Measurements from ENCODE around the gene FAM210B.

FAM210B gene

DNA sequence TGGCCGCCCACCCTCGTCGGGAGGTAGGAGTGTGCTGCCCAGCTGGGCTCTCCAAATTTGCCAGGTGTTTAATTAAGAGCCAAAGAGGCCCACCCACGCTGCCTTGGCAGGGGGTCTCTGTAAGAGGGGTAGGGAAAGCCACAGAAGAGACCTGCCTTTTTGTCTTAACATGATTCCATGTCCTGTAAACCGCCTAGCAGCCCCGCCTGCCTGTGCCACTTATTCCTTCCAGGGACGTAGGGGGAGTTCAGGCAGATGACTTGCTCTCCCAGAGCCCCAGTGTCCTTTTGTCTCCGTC, 2.1 kb downstream of the FAM210B start:
- no peak for TF ChIP-seq CTCF (IDR thresholded peaks at IDR 0.05; ENCODE audit: low read depth, low read length)
- H3K4me3 ChIP-seq (ENCODE audit: low read depth, low read length), result no peak overlapping the region

DNA sequence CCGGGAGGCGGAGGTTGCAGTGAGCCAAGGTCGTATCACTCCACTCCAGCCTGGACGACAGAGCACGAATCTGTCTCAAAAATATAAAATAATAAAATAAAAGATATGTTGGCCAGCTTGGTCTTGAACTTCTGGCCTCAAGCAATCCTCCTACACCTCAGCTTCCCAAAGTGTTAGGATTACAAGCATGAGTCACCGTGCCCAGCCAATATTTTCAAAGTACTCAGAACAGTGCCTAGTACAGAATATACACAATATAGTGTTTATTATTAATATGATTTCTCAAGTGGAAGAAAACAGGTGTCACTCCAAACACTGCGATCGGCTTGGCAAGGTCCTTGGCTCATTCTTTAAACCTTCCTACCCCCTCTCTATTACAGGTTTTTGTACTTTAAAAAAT, 3.1 kb downstream of the FAM210B start:
- H3K4me3 ChIP-seq (ENCODE audit: low read depth, low read length), result no peak overlapping the region
- TF ChIP-seq CTCF (IDR thresholded peaks at IDR 0.05; ENCODE audit: low read depth, low read length), result no peak

DNA sequence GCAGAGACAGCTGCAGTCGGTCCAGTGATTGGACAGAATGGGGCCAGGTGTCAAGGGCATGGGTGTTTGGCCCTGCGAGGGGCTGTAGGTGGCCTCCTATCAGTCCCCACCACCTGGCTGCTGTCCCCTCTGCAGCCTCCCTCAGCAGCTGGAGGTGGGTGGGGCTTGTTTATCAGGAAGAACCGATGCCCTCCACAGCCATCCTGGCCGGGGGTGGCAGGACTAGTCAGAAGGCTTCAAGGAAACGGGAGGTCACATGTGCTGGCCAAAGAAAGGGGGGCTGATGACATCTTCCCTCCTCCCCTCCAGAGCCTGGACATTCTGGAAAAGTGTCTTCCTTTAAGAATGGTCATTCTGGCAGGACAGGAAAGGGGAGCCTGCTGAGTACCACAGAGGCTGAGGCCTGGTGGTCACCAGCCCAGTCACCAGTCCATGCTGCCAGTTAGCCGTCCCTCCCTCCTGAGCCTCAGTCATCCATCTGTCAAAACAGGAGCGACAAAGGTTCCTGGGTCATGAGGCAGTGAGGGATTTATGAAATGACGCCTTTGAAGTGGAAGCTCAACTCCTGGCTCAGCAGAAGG, 4.1 kb downstream of the FAM210B start:
- no peak for TF ChIP-seq CTCF (IDR thresholded peaks at IDR 0.05; ENCODE audit: low read depth, low read length)
- no peak overlapping the region for H3K4me3 ChIP-seq (ENCODE audit: low read depth, low read length)

- H3K4me3 ChIP-seq (ENCODE audit: low read depth, low read length), result no peak overlapping the region
- TF ChIP-seq CTCF (IDR thresholded peaks at IDR 0.05; ENCODE audit: low read depth, low read length), result no peak
Measured at GRCh38 chr20:56363491-56363890, 4.7 kb downstream of the FAM210B start.

DNA sequence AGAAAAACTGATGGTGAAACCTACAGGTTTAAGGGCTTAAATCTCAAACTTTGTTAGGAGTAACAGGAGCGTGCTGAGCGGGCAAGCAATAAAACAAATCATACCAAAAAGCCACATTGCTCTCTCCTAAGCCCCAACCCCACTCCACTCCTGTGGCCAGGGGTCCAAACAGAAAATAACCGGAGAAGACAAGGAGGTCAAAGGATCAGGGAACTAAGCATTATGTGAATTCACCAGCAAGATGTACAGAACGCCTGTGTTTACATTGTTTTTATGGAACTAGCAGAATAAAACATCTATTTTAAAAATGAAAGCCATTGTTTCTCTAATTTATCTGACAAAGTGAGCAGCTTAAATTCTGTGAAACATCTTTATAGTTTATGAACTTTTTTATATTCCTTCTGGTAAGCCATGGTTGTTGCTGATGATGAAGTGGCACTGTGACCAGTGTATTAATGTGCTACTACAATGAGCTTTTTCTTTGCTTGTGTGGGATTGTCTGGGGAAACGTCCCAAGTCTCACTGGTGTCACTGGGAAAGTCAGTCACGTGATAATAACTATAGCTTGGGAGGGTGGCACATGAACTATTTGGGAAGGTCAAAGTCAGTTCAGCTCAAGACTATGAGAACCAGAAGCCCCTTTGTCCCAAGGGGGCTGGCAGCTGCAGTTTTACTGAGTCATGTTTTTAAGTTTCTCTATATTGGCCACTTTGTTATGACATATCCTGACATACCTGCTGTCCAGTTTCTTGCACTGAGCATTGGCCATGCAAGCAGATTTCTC, 9.8 kb downstream of the FAM210B start:
- H3K4me3 ChIP-seq (ENCODE audit: low read depth, low read length), result no peak overlapping the region
- TF ChIP-seq CTCF (IDR thresholded peaks at IDR 0.05; ENCODE audit: low read depth, low read length), result no peak

- H3K4me3 ChIP-seq (ENCODE audit: low read depth, low read length), result no peak overlapping the region
- no peak for TF ChIP-seq CTCF (IDR thresholded peaks at IDR 0.05; ENCODE audit: low read depth, low read length)
Measured at GRCh38 chr20:56369179-56369578, 10.4 kb downstream of the FAM210B start.

- TF ChIP-seq CTCF (IDR thresholded peaks at IDR 0.05; ENCODE audit: low read depth, low read length), result no peak
- no peak overlapping the region for H3K4me3 ChIP-seq (ENCODE audit: low read depth, low read length)
Measured at GRCh38 chr20:56371977-56372376, 13.2 kb downstream of the FAM210B start.

Measured in WI38 (cell line).